Esophagus muscularis mucosa (tissue), 4 donors: Measurements from ENCODE around the gene ADA. TPM values are rescaled to one million over a fixed set of nuclear protein-coding genes. Genes with fewer than 3 reads are reported as not detected.

Experiments
- DNase-seq: peaks from one replicate; pipeline ENCODE4 v3.0.0-alpha.2; 2017; ENCODE audit errors: extremely low spot score
- H3K27ac ChIP-seq, 4 donors: fragments of 200-600 bp; sonication (generic); replicated peaks in 1 of 4; 1 replicate in 3 of 4; 2 replicates in 1 of 4; pipeline ENCODE4 v1.5.1; 2016 to 2019; ENCODE audit warnings: mild to moderate bottlenecking in 1 of 4
- H3K27me3 ChIP-seq, 4 donors: fragments of 200-600 bp; sonication (generic); one replicate each; pipeline versions ENCODE4 v1.5.1 to v1.6.0; 2016 to 2019
- H3K36me3 ChIP-seq, 4 donors: fragments of 200-600 bp; sonication (generic); one replicate each; pipeline ENCODE4 v1.5.1; 2016 to 2019
- H3K4me1 ChIP-seq, 4 donors: fragments of 200-600 bp; sonication (generic); one replicate each; pipeline ENCODE4 v1.5.1; 2016 to 2019
- H3K4me3 ChIP-seq, 4 donors: fragments of 200-600 bp; sonication (generic); 1 replicate in 2 of 4; 2 replicates in 2 of 4; pipeline ENCODE4 v1.5.1; 2016 to 2019; ENCODE audit warnings: mild to moderate bottlenecking in 4 of 4, moderate library complexity in 1 of 4
- H3K9me3 ChIP-seq, 4 donors: fragments of 200-600 bp; sonication (generic); 1 replicate in 3 of 4; 2 replicates in 1 of 4; pipeline ENCODE4 v1.5.1; 2016 to 2019
- CTCF ChIP-seq, 3 experiments: fragments of 200-600 bp in 2 of 3; fragments of 450-650 bp in 1 of 3; sonication (generic) in 2 of 3; IDR thresholded peaks; one replicate each; pipeline ENCODE4 v1.5.1; 2017 to 2019; ENCODE audit warnings: antibody characterized with exemption in 3 of 3, mild to moderate bottlenecking in 2 of 3, moderate library complexity in 1 of 3
- EP300 ChIP-seq: sonication (generic); formaldehyde crosslinking; IDR thresholded peaks from one replicate; pipeline ENCODE4 v1.6.1; 2017; ENCODE audit warnings: antibody characterized with exemption
- POLR2A ChIP-seq: fragments of 450-650 bp; IDR thresholded peaks from one replicate; pipeline ENCODE4 v1.6.1; 2017; ENCODE audit warnings: antibody characterized with exemption, moderate library complexity, mild to moderate bottlenecking, low read depth
- POLR2AphosphoS5 ChIP-seq, 2 donors: sonication (generic); formaldehyde crosslinking; IDR thresholded peaks; one replicate each; pipeline ENCODE4 v1.6.1; 2017; ENCODE audit warnings: antibody characterized with exemption in 2 of 2
- WGBS: methylation state at CpG from one replicate; pipeline ENCODE4 v1.1.5; 2018; 5-methylcytosine and 5-hydroxymethylcytosine counted together
- intact Hi-C: fragments of 100-400 bp; cut with DNase I; formaldehyde crosslinking; loops from one replicate; pipeline ENCODE4 v1.15.1; 2023
- total RNA-seq, 4 donors: library from RNA; depleted of rRNA; stranded (reverse); fragments of >200 nt; gene quantifications; one replicate each; pipeline versions ENCODE4 v1.1.0 to v1.2.1, GENCODE V29; 2016

Gene ADA
- total RNA-seq, 4 donors from 2014 or later = 9.6 to 18.4 (median 13.4) TPM

DNA sequence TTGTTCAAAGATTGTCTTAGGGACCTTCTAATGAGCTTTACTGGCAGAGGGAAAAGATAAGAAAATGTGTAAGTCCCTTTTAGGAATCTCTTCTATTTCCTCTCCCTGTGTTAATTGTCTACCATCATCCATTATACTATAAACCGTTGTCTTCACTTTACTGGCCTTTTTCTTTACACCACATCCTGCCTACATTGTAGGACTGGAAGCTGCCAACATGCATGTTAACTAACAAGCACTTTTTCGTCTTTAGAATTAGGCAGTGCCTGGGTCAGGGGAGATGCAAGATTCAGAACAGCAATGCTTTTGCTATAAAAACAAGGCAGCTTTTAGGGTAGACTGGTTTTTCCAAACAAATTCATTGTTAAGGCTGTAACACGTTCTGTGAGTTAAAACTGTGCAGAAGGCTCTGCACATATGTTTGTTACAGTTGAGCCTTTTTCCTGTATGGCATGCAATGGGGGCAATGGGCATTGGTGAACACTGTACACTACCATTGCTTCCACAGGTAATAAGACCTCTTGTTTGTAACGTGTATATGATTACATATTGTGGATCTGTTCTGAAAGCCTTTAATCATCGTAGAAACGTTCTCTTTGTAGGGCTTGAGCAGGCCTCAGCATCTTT lies 80.0 kb downstream of the ADA start:
- intact Hi-C loops = no loop called here
- peak overlapping the region; percentile 86 to 90 (median 88) for H3K27ac ChIP-seq
- no peak for DNase-seq
- WGBS = 60% methylated on average over 6 of the region's 6 CpGs
- H3K4me3 ChIP-seq = no peak overlapping the region
- H3K27me3 ChIP-seq = no peaks in the 10 kb centered on the region
- H3K36me3 ChIP-seq = no peaks in the 10 kb centered on the region
- H3K4me1 ChIP-seq = peaks cover 54 to 74% (median 69%) of the 10 kb centered on the region in 4 donors
- no peaks in the 10 kb centered on the region for H3K9me3 ChIP-seq
- TF ChIP-seq EP300 = no peak
- TF ChIP-seq POLR2A = no peak
- TF ChIP-seq CTCF (IDR thresholded peaks at IDR 0.05) = no peak
- TF ChIP-seq POLR2AphosphoS5 (IDR thresholded peaks at IDR 0.05) = no peak

DNA sequence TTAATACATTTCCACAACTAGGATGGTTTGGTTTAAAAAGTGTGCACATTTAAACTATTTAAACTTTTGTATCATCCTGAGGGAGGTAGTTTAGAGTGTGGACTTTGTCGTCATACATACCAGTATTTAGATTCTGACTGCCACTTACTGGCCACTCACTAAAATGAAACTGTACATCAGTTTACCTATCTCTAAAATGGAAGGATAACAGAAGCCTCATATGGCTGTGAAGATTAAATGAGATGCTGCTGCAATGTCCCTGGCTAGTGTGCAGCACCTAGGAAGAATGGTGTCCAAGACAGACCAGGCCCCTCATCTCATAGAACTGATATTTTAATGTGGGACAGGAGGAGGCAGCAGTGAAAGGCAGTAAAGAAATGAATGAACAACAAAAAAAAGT lies 81.1 kb downstream of the ADA start:
- no peak overlapping the region for H3K4me3 ChIP-seq
- 100% methylated on average over 1 of the region's 1 CpG for WGBS
- no peaks in the 10 kb centered on the region for H3K36me3 ChIP-seq
- H3K27me3 ChIP-seq = no peaks in the 10 kb centered on the region
- intact Hi-C loops = no loop called here
- H3K27ac ChIP-seq = peak overlapping the region; percentile 86 to 90 (median 88)
- H3K9me3 ChIP-seq = no peaks in the 10 kb centered on the region
- DNase-seq = no peak
- H3K4me1 ChIP-seq = peaks cover 43 to 73% (median 61%) of the 10 kb centered on the region in 4 donors
- TF ChIP-seq EP300 (no peak), POLR2AphosphoS5 (IDR thresholded peaks at IDR 0.05) (no peak), POLR2A (no peak), CTCF (IDR thresholded peaks at IDR 0.05) (no peak)

Other genes with a start within 250 kb of the ADA start
- 10 to 100 TPM in 3 of 4 donors, 1 to 10 TPM in 1; 9.6 to 18.2 (median 13.0) TPM for gene TTPAL, start 175.8 kb downstream of the ADA start, total RNA-seq
- 100 to 1,000 TPM; 121 to 175 (median 138) TPM for gene SERINC3, start 129.6 kb downstream of the ADA start, total RNA-seq
- gene PKIG, start 69.1 kb downstream of the ADA start, total RNA-seq = 100 to 1,000 TPM; 305 to 398 (median 357) TPM
- 100 to 1,000 TPM; 350 to 833 (median 456) TPM for gene CCN5, start 63.7 kb upstream of the ADA start, total RNA-seq
- gene KCNK15, start 94.2 kb upstream of the ADA start, total RNA-seq = 1 to 10 TPM; 3.6 to 5.6 (median 5.0) TPM
- gene RIMS4, start 158.8 kb upstream of the ADA start, total RNA-seq = 1 to 10 TPM; 1.2 to 2.6 (median 1.9) TPM
- gene YWHAB, start 234.0 kb upstream of the ADA start, total RNA-seq = 100 to 1,000 TPM; 121 to 140 (median 130) TPM